Muscle of back (tissue), 11 donors: ENCODE data around the gene EIF3F. TPM values are rescaled to one million over a fixed set of nuclear protein-coding genes. Genes with fewer than 3 reads are reported as not detected.
"Not testable (repeated sequence)": the region's sequence is repeated elsewhere in the genome, so short reads cannot be mapped to it uniquely, and the experiment has no call there.

Experiments used
- DNase-seq, 3 donors: peaks; one replicate each; pipeline versions ENCODE4 v3.0.0 to v3.0.0-alpha.2; 2013
- polyA plus RNA-seq, 10 donors: library from polyadenylated mRNA; unstranded; fragments of 120-200 nt; gene quantifications; one replicate each; pipeline ENCODE4 v1.2.1, GENCODE V29; 2013; ENCODE audit not compliant: insufficient read length in 10 of 10

EIF3F gene
- polyA plus RNA-seq, 10 donors, result 311 to 442 (median 375) TPM

DNA sequence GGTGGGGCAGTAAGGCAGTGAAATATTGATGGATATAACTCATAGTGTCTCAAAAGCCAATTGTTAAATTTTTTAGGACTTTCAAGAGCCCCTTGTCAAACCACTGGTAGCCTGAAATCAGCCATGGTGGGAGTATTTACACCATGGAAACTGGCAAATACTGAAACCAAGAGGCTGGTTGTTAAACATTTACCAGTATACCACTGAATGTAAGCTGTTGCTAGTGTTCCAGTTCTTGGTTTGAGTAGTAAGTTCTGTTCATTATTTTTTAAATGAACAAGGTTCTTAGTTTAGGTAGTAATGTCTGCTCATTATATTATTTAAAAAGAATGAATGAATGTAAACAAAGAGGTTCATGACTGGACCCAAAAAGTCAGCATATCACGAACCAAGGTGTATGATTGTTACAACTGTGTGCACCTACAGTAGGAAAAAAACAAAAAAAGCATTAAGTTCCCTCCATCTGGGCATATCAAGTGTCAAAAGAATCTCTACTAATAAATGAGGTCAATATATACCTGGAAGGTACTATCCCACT is 4.5 kb upstream of the EIF3F start:
- no peak for DNase-seq

DNA sequence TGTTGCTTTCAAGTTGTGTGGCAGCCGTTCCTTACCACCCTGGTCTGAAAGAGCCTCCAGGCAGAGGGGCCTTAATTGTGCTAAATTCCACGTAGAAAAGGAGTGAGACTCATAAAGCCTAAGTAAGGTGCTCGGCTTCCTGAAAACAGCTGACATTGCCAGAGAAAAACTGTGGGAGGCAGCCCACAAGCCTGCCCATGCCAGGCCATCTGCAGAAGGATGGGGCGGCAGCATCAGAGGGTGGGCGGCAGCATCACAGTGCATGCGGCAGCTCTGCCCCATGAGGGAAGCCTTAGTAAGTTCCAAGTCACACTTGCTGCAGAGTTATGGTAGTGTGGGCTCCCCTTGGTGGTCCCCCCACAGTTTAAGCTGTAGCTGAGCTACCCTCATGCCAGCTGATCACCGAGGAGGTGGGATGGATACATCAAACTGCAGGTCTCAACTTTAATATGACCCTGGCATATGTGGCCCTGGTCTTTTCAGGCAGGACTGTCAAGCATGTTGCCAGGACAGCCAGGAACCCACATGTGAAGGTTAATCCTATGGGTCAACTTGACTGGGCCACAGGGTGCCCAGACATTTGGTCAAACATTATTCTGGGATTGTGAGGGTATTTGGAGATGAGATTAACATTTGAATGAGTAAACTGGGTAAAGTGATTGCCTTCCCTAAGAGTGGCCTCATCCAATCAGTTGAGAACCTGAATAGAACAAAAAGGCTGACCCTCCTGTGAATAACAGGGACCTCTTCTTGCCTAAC is 3.1 kb upstream of the EIF3F start:
- no peak for DNase-seq

- not testable (repeated sequence) for DNase-seq
Measured at GRCh38 chr11:7987560-7987883, 385 bp downstream of the EIF3F start.

- no peak for DNase-seq
Measured at GRCh38 chr11:7994581-7995278, 7.6 kb downstream of the EIF3F start.

DNA sequence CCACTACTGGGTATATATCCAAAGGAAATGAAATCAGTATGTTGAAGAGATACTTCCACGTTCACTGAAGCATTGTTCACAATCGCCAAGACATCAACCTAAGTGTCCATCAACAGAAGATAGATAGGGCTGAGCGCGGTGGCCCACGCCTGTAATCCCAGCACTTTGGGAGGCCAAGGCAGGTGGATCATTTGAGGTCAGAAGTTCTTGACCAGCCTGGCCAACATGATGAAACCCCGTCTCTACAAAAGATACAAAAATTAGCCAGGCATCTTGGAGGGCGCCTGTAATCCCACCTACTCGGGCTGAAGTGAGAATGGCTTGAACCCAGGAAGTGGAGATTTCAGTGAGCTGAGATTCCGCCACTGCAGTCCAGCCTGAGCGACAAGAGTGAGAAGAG is 12.7 kb downstream of the EIF3F start:
- no peak for DNase-seq

DNA sequence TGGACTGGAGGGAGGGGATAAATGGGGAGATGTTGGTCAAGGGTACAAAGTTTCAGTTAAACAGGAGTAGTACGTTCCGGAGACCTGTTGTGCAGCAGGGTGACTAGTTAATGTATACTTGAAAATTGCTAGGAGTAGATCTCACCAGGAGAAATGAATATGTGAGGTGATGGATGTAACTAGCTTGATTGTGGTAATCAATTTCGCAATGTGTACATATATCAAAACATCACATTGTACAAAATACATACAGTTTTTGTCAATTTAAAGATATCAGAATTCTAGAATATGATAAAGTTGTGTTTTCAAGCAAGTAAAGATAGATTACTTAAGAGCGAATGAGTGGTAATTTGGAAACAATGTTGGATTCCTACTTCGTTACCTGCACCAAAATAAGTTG is 13.3 kb downstream of the EIF3F start:
- no peak for DNase-seq

GRCh38 chr11:8002676-8003075 is 15.5 kb downstream of the EIF3F start:
- DNase-seq, result no peak

DNA sequence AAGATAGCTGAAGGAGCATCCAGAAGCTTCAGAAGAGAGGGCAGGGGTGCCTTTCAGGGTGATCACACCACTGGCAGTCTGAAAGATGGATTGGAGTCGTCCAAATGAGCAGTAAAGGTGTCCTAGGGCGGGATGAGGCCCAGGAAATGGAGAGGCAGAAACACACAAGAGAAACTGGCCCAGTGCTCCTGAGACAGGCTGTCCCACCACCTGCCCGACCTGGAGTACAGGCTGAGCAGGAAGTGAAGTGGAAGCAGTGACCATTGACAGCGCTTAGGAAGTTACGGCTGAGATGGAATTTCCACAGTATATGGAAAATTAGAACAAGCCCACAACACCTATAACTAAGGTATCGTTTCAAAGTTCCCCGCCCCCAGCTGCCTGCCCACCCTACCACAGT is 16.1 kb downstream of the EIF3F start:
- DNase-seq, result no peak

DNA sequence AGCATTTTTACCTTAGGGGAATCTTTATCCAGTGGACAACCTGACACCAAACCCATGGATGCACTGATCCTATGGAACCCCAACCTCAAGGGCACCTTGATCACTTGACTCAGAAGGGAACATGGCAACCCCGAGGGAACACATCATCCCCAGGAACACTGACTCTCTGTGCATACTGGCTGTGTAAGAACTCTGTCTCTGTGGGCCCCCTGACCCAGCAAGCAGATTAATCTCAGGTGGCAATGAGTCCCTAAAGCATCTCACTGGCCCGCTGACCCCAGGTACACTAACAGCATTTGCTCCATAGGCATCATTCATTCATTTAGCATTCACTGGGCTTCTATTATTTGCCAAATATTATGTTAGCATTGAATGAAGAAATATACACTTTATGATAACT is 16.9 kb downstream of the EIF3F start:
- no peak for DNase-seq

DNA sequence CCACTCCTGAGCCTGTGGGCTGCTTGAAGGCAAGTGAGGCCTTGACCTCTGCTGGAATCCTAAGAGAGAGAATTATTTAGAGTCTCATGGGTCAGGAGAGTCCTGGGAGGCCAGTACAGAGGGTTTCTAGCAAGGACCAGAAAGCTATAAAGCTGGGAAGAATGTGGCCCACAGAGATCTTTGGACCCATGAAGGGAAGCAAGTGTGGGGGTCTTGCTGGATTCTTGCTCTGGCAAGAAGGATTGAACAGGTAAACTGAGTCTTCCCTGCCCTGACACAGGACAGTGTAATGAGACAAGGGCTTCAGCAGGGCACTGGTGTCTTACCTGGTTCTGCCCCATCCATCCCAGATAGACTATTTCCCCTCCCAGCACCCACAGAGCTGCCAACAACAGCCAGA is 18.4 kb downstream of the EIF3F start:
- no peak for DNase-seq

DNA sequence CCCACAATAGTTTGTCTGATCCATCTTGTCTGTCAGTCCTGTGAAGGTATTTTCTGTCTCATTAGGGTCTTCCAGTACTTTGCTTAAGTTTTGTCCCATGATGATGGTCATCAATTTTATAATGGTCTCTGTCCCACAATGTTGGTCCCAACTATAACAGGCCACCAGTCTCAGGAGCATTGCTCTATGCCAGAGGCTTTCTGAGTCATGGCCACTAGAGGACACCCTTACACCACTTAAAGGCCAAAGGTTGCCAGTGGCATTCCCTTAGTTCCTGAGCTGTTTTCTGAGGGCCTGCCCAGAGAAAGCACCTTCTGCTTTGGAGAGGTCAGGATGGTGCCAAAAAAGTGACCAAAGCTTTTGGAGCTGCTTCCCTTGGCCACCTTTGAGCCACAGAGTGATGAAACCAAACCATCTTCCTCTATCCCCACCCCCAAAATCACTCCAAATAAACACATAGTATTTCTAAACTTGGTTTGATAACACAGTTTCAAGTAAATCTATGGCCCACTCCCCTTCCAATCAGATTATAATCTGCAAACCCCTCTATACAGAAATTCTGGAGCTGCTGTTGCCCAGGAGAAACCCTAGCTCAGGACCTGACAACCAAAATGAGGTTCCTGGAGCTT is 19.3 kb downstream of the EIF3F start:
- peak; percentile 47 to 73 (median 63) for DNase-seq

GRCh38 chr11:8008212-8008611 is 21.1 kb downstream of the EIF3F start:
- no peak for DNase-seq

DNA sequence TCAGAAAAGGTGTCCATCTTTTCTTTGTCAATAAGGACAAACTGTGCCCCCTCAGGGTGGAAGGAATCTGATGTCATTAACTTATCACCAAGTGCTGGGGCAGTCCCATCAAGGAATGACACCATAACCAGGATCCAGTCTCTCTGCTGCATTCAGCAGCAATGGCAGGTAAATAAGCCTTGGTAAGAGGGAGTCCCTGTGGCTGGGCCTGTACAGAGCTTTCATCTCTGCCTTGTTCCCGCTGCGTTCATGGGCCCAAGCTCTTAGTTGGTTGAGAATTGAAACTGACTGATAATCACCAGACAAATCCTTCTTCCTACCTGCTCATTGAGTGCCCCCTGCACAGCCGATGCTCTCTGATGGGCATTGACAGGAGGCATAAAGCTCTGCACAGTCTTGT is 22.7 kb downstream of the EIF3F start:
- DNase-seq, result no peak

DNA sequence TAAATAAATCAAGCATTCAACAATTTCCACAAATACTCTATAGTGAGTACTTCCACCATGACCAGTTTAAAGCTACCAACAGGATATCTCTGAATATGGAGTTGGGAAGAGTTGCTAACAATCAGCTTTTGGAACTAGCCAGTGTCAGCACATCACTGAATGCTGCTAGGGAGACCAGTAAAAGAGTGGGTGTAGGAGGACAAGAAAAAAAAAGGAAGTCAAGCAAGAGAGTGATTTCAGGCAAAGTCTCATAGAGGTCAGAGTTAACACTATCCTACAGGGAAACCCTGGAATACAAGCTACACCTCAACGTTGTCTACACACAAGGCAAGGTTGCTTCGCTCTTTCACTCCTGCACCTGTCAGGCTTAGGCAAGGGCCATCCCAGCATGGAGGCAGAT is 24.2 kb downstream of the EIF3F start:
- no peak for DNase-seq

DNA sequence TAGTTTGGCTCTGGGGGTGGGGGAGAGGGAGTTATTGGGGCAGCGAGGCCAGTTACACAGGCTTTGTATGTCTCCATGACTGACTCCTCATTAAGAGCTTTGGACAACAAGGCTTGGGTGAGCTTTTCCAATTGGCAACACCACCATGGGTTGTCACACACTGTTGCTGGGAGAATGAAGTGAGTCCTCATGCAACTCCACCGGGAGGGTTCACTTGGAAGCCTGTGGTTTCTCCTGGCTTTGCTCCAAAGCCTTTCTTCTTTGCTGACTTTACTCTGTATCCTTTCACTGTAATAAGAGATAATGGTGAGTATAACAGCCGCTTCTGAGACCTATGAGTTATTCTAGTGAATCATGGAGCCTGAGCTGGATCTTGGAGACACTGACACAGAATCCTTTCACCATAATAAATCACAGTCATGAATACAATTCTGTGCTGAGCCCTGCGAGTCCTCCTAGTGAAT is 24.9 kb downstream of the EIF3F start:
- DNase-seq, result peak in 1 of 3 donors; percentile 94

- no peak for DNase-seq
Measured at GRCh38 chr11:8013833-8014232, 26.7 kb downstream of the EIF3F start.

DNA sequence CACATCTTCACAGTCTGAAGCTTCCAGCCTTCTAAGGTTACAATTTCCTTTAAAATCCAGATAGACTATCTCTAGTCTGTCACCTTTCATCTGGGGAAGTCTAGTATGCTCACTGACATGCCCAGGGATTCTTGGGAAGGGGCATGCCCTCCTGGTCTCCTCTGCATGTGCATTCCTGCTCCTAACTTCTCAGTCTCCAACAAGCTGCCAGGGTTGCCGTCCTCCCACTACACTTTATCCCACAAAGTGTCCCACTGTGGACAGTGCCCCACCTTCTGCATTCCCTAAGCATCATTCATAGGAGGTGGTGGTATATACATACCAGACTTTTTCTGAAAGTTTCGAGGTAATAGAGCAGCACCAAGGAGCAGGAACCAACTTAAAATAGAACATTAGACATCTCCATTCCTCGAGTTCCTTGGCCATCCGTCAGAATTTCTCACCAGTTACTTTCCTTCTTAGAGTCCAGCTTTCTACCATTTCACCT is 28.7 kb downstream of the EIF3F start:
- peak in 1 of 3 donors; percentile 38 for DNase-seq

GRCh38 chr11:8016440-8016839 is 29.3 kb downstream of the EIF3F start:
- no peak for DNase-seq

- no peak for DNase-seq
Measured at GRCh38 chr11:8017071-8017470, 29.9 kb downstream of the EIF3F start.

DNA sequence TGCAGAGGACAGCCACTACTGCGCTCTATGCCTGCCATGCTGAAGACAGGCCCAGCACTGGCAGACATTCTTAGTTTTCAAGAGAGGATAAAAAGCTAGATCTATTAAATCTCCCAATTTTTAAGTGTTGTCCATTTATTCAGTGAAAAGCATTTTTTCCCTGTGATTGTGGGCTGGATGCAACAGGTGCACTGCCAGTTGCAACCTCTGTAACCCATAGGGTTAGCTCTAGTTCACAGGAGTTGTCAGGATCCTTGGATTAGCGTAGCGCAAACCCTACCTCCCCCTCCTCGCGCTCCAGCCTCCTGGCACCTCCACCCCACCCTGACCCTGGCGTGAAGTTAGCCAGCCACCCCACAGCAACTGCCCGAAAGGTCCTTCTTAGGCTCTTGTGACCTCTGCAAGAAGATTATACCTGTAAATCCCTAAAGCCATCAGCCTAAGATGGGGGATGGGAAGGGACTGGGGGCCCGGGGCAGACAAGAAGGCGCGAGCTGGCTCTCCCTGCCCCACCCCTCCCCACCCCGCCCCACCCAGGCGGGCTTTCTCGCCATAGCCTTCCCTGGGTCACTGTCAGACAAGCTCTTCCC is 30.9 kb downstream of the EIF3F start:
- no peak for DNase-seq

DNA sequence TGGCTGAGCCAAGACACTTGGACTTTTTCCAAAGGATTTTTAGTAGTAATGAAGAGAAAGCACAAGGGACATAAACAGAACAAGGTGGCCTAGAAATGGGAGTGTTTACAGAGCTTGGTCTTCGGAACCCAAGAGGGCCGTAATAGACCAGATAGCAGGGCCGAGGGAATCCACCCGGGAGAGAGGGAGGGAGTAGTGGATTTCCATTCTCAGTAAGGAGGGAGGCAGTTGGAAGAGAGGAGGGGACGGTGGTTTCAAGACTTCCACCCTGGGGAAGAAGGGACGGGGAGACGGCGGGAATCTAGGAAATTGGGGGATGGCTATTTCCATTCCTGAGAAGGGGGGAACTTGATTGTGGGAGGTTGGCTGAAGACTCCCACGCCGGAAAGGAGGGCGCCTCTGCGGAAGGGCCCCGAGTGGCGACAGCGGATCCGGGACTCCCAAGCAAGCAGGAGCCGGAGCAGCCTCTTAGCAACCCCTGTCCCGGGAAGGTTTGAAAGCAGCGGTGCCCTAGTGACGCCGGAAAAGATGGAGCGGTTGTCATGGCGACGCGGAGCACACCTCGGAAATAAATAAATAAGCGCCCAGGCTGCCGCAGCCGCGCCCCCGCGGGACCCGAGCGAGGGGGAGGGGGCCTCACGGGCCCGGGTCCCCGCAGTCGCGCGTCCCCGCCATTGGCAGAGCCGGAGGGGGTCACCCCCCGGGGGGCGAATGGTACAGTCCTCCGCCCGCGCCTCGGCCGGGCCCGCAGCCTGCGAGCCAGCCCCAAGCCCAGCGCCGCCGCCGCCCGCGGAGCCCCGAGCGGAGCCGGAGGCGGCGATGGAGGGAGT is 31.6 kb downstream of the EIF3F start:
- DNase-seq, result peak; percentile 46 to 83 (median 71)
